Thymus (tissue), 14 donors: ENCODE results near the gene POC5. TPM values are rescaled to one million over a fixed set of nuclear protein-coding genes. Genes with fewer than 3 reads are reported as not detected.

ENCODE experiments used
- DNase-seq, 9 donors: peaks; one replicate each; pipeline ENCODE4 v3.0.0-alpha.2; 2013; ENCODE audit warnings: low spot score in 9 of 9, low read depth in 6 of 9, missing footprints in 1 of 9
- H3K27ac ChIP-seq, 2 donors: one replicate each; pipeline ENCODE4 v1.5.1; 2013; ENCODE audit warnings: control low read depth in 1 of 2, low read depth in 1 of 2, low read length in 1 of 2, mild to moderate bottlenecking in 1 of 2, moderate library complexity in 1 of 2
- H3K27me3 ChIP-seq, 2 donors: one replicate each; pipeline ENCODE4 v1.5.1; 2013; ENCODE audit warnings: low read length in 1 of 2; ENCODE audit not compliant: control insufficient read depth in 2 of 2, insufficient read depth in 1 of 2
- H3K36me3 ChIP-seq, 2 donors: one replicate each; pipeline ENCODE4 v1.5.1; 2013; ENCODE audit warnings: low read length in 1 of 2, mild to moderate bottlenecking in 1 of 2, moderate library complexity in 1 of 2; ENCODE audit not compliant: control insufficient read depth in 2 of 2, insufficient read depth in 2 of 2
- H3K4me1 ChIP-seq, 2 donors: one replicate each; pipeline ENCODE4 v1.5.1; 2013; ENCODE audit warnings: low read length in 2 of 2; ENCODE audit not compliant: control insufficient read depth in 2 of 2, insufficient read depth in 2 of 2
- H3K4me3 ChIP-seq, 2 donors: one replicate each; pipeline ENCODE4 v1.5.1; 2013; ENCODE audit warnings: low read length in 2 of 2, control low read depth in 1 of 2, mild to moderate bottlenecking in 1 of 2
- H3K9me3 ChIP-seq, 2 donors: one replicate each; pipeline ENCODE4 v1.5.1; 2013; ENCODE audit warnings: low read length in 1 of 2, mild to moderate bottlenecking in 1 of 2; ENCODE audit not compliant: control insufficient read depth in 2 of 2, insufficient read depth in 1 of 2
- WGBS: extraction: QIAGEN DNeasy Blood & Tissue Kit; methylation state at CpG from one replicate; pipeline ENCODE4 v1.1.7; 2013; 5-methylcytosine and 5-hydroxymethylcytosine counted together
- long read RNA-seq, 10 donors: transcript quantifications; one replicate each; lab custom pipeline, GENCODE V29; 2026
- polyA plus RNA-seq: library from polyadenylated mRNA; stranded (reverse); fragments of 200-250 nt; gene quantifications from one replicate; pipeline ENCODE4 v1.2.3, GENCODE V29; 2013
- total RNA-seq: library from RNA; stranded (reverse); fragments of 120-200 nt; gene quantifications from one replicate; pipeline ENCODE4 v1.2.4, GENCODE V29; 2013
- donor health status: healthy.

POC5 gene
- 21.4 TPM for total RNA-seq
- 18.9 TPM for polyA plus RNA-seq
- long read RNA-seq, donor 1, partial matches to known transcripts = 0 of 1 reads
- long read RNA-seq, donor 1, other reads (novel, unspliced or antisense) = 0 of 1 reads
- long read RNA-seq, donor 2 = 0 reads
- long read RNA-seq, donor 3, transcript POC5-202 (12 exons, 2,229 nt) = major isoform, 5 of 6 reads
- long read RNA-seq, donor 3, partial matches to known transcripts = 0 of 6 reads
- long read RNA-seq, donor 3, other reads (novel, unspliced or antisense) = 0 of 6 reads
- long read RNA-seq, donor 4, partial matches to known transcripts = 0 of 1 reads
- long read RNA-seq, donor 4, other reads (novel, unspliced or antisense) = 0 of 1 reads
- long read RNA-seq, donor 5, transcript POC5-202 (12 exons, 2,229 nt) = major isoform, 5 of 5 reads
- long read RNA-seq, donor 5, partial matches to known transcripts = 0 of 5 reads
- long read RNA-seq, donor 5, other reads (novel, unspliced or antisense) = 0 of 5 reads
- long read RNA-seq, donor 6, partial matches to known transcripts = 0 of 1 reads
- long read RNA-seq, donor 6, other reads (novel, unspliced or antisense) = 0 of 1 reads
- long read RNA-seq, donor 7, partial matches to known transcripts = 0 of 1 reads
- long read RNA-seq, donor 7, other reads (novel, unspliced or antisense) = 0 of 1 reads
- long read RNA-seq, donor 8, partial matches to known transcripts = 0 of 1 reads
- long read RNA-seq, donor 8, other reads (novel, unspliced or antisense) = 0 of 1 reads
- long read RNA-seq, donor 9, partial matches to known transcripts = 0 of 4 reads
- long read RNA-seq, donor 9, other reads (novel, unspliced or antisense) = 0 of 4 reads
- long read RNA-seq, donor 10, partial matches to known transcripts = 0 of 4 reads
- long read RNA-seq, donor 10, other reads (novel, unspliced or antisense) = 0 of 4 reads

DNA sequence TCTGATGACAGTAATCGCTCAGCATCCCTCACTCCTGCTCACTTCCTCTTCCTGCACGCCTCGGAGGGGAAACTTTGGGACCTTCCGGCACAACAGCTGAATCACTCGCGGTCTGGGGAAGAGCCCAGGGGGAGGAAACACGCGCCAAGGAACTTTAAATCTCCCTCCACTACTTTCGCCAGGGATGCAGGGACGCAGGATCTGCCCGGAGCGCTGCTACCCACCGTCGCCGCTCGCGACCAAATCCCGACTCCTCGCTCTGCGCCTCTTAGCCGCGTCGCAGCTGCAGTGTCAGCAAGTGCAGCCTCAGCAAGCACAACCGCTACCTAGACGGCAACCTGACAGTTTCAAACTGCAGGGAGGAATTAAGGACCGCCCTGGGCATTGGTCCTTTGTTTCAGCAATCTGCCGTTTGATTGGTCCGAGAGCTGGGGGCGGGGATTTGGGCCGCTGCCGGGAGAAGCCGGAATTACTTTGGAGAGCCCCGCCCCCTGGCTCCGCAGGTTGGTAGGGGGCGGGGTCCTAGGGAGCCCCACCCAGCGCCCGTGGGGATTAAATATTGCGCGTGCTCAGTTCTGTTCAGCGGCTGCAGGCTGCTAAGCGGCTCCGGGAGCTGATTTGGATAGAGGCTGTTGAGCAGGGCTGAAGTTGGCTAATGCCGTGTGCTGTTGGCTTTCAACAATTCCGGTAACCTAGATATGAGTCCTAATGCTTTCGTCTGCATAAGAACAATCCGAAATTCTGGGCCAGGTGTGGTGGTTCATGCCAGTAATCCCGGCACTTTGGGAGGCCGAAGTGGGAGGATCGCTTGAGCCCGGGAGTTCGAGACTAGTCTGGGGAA, at the start of gene POC5:
Gene POC5 (minus strand): TSS at position 356 of the 841 bp plus-strand sequence. CDS start 4,500 bp downstream, outside the sequence.
- peak; percentile 92 to 98 (median 95) for DNase-seq
- Histone ChIP-seq H3K27me3 (no peaks in the 10 kb centered on the region), H3K4me3 (peak within 1 kb of the TSS; percentile 74 to 79), H3K9me3 (peaks cover 1 to 3% of the 10 kb centered on the region in 2 donors), H3K27ac (peak within 1 kb of the TSS; percentile 93 to 96), H3K36me3 (peaks cover 4 to 12% of the 10 kb centered on the region in 2 donors), H3K4me1 (peaks cover 8 to 14% of the 10 kb centered on the region in 2 donors)
- 14% methylated on average over 51 of the region's 51 CpGs for WGBS

- Histone ChIP-seq H3K27me3 (peaks cover 0 to 5% of the 10 kb centered on the region in 2 donors), H3K27ac (no peak overlapping the region), H3K4me1 (no peaks in the 10 kb centered on the region), H3K36me3 (no peaks in the 10 kb centered on the region), H3K9me3 (no peaks in the 10 kb centered on the region), H3K4me3 (no peak overlapping the region)
- WGBS = 97% methylated on average over 5 of the region's 5 CpGs
- no peak for DNase-seq
Observed at GRCh38 chr5:75758116-75758515, 40.9 kb upstream of the POC5 start.

DNA sequence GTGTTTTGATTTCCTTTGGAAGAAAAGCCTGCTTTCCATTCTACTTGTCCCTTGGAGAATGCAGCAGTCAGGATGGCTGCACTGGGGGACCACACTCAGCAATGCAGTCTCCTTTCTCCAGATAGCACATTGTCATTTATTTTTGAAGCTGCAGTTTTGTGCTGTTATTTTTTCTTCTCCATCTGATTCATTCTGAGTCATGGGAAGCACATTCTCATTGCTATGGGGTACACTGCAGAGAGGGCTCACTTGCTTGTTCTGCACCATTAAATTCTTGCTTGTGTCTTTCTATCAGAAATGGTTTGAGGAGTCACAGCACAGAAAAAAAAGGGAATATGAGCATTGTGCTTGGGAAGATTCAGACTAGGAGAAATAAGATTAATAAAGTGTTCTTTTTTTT, 39.7 kb upstream of the POC5 start:
- Histone ChIP-seq H3K4me3 (no peak overlapping the region), H3K36me3 (no peaks in the 10 kb centered on the region), H3K27me3 (peaks cover 0 to 8% of the 10 kb centered on the region in 2 donors), H3K4me1 (no peaks in the 10 kb centered on the region), H3K27ac (no peak overlapping the region), H3K9me3 (no peaks in the 10 kb centered on the region)
- DNase-seq = no peak

DNA sequence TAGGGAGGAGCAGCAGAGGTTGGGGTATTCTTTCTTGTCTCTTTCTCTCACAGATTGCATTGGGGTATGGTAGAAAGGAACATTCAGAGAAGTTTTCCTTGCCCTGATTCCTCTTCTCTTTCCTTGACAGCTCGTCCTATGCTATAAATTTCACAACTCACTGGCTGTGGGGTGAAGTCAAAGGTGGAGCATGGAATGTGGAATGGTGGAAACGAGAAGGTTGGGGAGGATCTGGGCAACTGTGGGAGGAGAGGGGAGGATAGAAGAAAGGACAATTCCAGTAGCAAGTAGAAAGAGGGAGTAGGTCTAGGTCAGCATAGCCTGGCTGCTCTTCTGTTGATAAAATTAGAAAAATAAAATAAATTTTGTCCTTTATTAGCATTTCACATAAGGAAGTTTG, 39.0 kb upstream of the POC5 start:
- 66% methylated on average over 2 of the region's 2 CpGs for WGBS

GRCh38 chr5:75753182-75753581, 35.9 kb upstream of the POC5 start:
- Histone ChIP-seq H3K36me3 (no peaks in the 10 kb centered on the region), H3K9me3 (no peaks in the 10 kb centered on the region), H3K27ac (no peak overlapping the region), H3K27me3 (peaks cover 0 to 8% of the 10 kb centered on the region in 2 donors), H3K4me3 (no peak overlapping the region), H3K4me1 (no peaks in the 10 kb centered on the region)
- 97% methylated on average over 4 of the region's 4 CpGs for WGBS
- DNase-seq = no peak

More for the DNA sequence above, 39.0 kb upstream of the POC5 start:
- Histone ChIP-seq H3K27me3 (peaks cover 0 to 8% of the 10 kb centered on the region in 2 donors), H3K4me1 (no peaks in the 10 kb centered on the region), H3K9me3 (no peaks in the 10 kb centered on the region), H3K36me3 (no peaks in the 10 kb centered on the region), H3K4me3 (no peak overlapping the region), H3K27ac (no peak overlapping the region)
- no peak for DNase-seq

DNA sequence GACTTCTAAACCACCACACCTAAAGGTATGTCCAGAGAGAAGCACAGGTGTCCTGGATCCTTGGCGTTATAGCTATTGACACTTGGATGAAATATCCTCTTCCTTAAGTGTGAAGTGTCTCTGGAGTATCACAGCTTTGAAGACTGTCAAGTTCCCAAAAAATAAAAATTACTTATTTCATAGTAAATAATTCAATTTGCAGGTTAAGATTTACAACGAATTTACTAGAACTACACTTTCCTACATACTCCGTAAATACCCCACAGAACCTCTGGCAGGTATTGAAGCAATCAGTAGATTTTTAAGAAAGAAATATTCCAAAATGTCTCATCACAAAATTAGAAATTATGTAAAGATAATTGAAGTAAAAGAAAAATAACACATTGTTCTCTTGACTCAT, 27.1 kb upstream of the POC5 start:
- H3K4me3 ChIP-seq = no peak overlapping the region
- no peaks in the 10 kb centered on the region for H3K36me3 ChIP-seq
- no peak overlapping the region for H3K27ac ChIP-seq
- 97% methylated on average over 3 of the region's 3 CpGs for WGBS
- no peak for DNase-seq
- no peaks in the 10 kb centered on the region for H3K27me3 ChIP-seq
- peaks cover 0 to 19% of the 10 kb centered on the region in 2 donors for H3K4me1 ChIP-seq
- H3K9me3 ChIP-seq = no peaks in the 10 kb centered on the region

- peaks cover 0 to 3% of the 10 kb centered on the region in 2 donors for H3K9me3 ChIP-seq
- H3K27me3 ChIP-seq = no peaks in the 10 kb centered on the region
- WGBS = 95% methylated on average over 8 of the region's 8 CpGs
- DNase-seq = no peak
- H3K36me3 ChIP-seq = no peaks in the 10 kb centered on the region
- no peaks in the 10 kb centered on the region for H3K4me1 ChIP-seq
- no peak overlapping the region for H3K27ac ChIP-seq
- H3K4me3 ChIP-seq = no peak overlapping the region
Observed at GRCh38 chr5:75736273-75736672, 19.0 kb upstream of the POC5 start.

GRCh38 chr5:75734913-75735789, 17.9 kb upstream of the POC5 start:
- H3K27ac ChIP-seq = no peak overlapping the region
- no peaks in the 10 kb centered on the region for H3K4me1 ChIP-seq
- peak in 4 of 9 donors; percentile 14 to 38 (median 16) for DNase-seq
- H3K9me3 ChIP-seq = peaks cover 0 to 3% of the 10 kb centered on the region in 2 donors
- 73% methylated on average over 6 of the region's 6 CpGs for WGBS
- H3K36me3 ChIP-seq = no peaks in the 10 kb centered on the region
- no peak overlapping the region for H3K4me3 ChIP-seq
- H3K27me3 ChIP-seq = no peaks in the 10 kb centered on the region
